HepG2 (cell line): ENCODE data around the gene LILRB4. TPM values are rescaled to one million over a fixed set of nuclear protein-coding genes. Genes with fewer than 3 reads are reported as not detected.

ENCODE experiments used
- ATAC-seq: fragments of 200-7000 bp; cut with Tn5 transposase; 3 replicates; pipeline ENCODE4 v1.9.1; 2020; ENCODE audit warnings: mild to moderate bottlenecking, moderate library complexity
- BruUV-seq: library from RNA; stranded (reverse); fragments of 400-500 nt; replicated peaks from 2 replicates; lab custom pipeline; 2021; lab: Mats Ljungman, UMichigan
- CTCF ChIA-PET: fragments of 300-600 bp; formaldehyde crosslinking; extraction: SDS; loops from one replicate; lab custom pipeline; 2021; ENCODE audit warnings: low total read pairs, inconsistent platforms, low intra/inter-chr PET ratio; lab: Yijun Ruan, JAX
- POLR2A ChIA-PET: fragments of 350-600 bp; sonication (Branson Sonifier 250); formaldehyde crosslinking; loops from one replicate; lab custom pipeline; 2020; ENCODE audit warnings: antibody characterized with exemption, inconsistent platforms; lab: Yijun Ruan, JAX
- DNase-seq: peaks from one replicate; pipeline ENCODE4 v3.0.0-alpha.2; 2015; ENCODE audit warnings: low spot score
- FAIRE-seq: peaks from 3 replicates; lab custom pipeline; 2011; peaks lifted over from hg19 to GRCh38; lab: Jason Lieb, UNC
- H2AFZ ChIP-seq: one replicate; pipeline ENCODE4 v1.6.1; 2011; ENCODE audit warnings: low read length, inconsistent platforms
- H3K27ac ChIP-seq: fragments of 300-600 bp; 3 replicates; pipeline ENCODE4 v1.8.0; 2011; ENCODE audit warnings: mixed run types, mild to moderate bottlenecking, mixed read lengths, low read length, inconsistent platforms; ENCODE audit not compliant: insufficient read depth; ENCODE audit errors: extremely low read length
- H3K27me3 ChIP-seq, 2 experiments: fragments of 200-600 bp in 1 of 2; 2 replicates in 1 of 2; 3 replicates in 1 of 2; pipeline versions ENCODE4 v1.6.0 to v1.8.0; 2011; ENCODE audit warnings: low read length in 2 of 2, mild to moderate bottlenecking in 2 of 2, moderate library complexity in 2 of 2, inconsistent platforms in 1 of 2; ENCODE audit not compliant: insufficient read depth in 2 of 2, control insufficient read depth in 1 of 2
- H3K36me3 ChIP-seq, 2 experiments: fragments of 200-600 bp in 1 of 2; replicated peaks in 1 of 2; 2 replicates in 1 of 2; 3 replicates in 1 of 2; pipeline versions ENCODE4 v1.5.1 to v1.8.0; 2011; ENCODE audit warnings: low read length in 2 of 2, inconsistent platforms in 1 of 2; ENCODE audit not compliant: insufficient read depth in 2 of 2, control insufficient read depth in 1 of 2
- H3K4me1 ChIP-seq: 2 replicates; pipeline ENCODE4 v1.5.1; 2012; ENCODE audit warnings: low read length, inconsistent platforms; ENCODE audit not compliant: insufficient read depth
- H3K4me2 ChIP-seq: 2 replicates; pipeline ENCODE4 v1.6.0; 2011; ENCODE audit warnings: low read depth, low read length, inconsistent platforms
- H3K4me3 ChIP-seq, 3 experiments: fragments of 200-600 bp in 1 of 3; sonication (generic), shearing (Covaris generic) in 1 of 3; replicated peaks in 1 of 3; 2 replicates each; pipeline ENCODE4 v1.5.1; 2011 to 2016; ENCODE audit warnings: low read length in 3 of 3, inconsistent platforms in 2 of 3, low read depth in 2 of 3, mild to moderate bottlenecking in 2 of 3, control low read depth in 1 of 3, mixed read lengths in 1 of 3; ENCODE audit not compliant: insufficient read depth in 1 of 3
- H3K79me2 ChIP-seq: one replicate; pipeline ENCODE4 v1.6.1; 2011; ENCODE audit warnings: low read length, inconsistent platforms; ENCODE audit not compliant: insufficient read depth
- H3K9ac ChIP-seq: 2 replicates; pipeline ENCODE4 v1.6.0; 2011; ENCODE audit warnings: mild to moderate bottlenecking, low read depth, low read length, inconsistent platforms; ENCODE audit not compliant: insufficient read depth
- H3K9me3 ChIP-seq: 2 replicates; pipeline ENCODE4 v1.5.1; 2012; ENCODE audit warnings: mild to moderate bottlenecking, low read length
- H4K20me1 ChIP-seq: 2 replicates; pipeline ENCODE4 v1.6.0; 2011; ENCODE audit warnings: inconsistent platforms, mild to moderate bottlenecking, low read length, moderate library complexity; ENCODE audit not compliant: insufficient read depth
- AHR ChIP-seq: IDR thresholded peaks from 2 replicates; pipeline ENCODE4 v1.6.1; 2018; ENCODE audit warnings: missing genetic modification reagents, missing compliant biosample characterization
- CEBPG ChIP-seq: IDR thresholded peaks from 2 replicates; pipeline ENCODE4 v1.6.1; 2016
- MBNL3 ChIP-seq: fragments of 250-450 bp; sonication (Bioruptor Pico); conservative IDR thresholded peaks from 2 replicates; pipeline ENCODE4 v1.8.0; 2022; ENCODE audit warnings: mild to moderate bottlenecking, inconsistent platforms
- MED1 ChIP-seq: sonication (generic); formaldehyde crosslinking; IDR thresholded peaks from 2 replicates; pipeline ENCODE4 v1.4.0; 2020; ENCODE audit warnings: missing genetic modification reagents
- MEIS2 ChIP-seq: sonication (generic); formaldehyde crosslinking; IDR thresholded peaks from 2 replicates; pipeline ENCODE4 v1.9.0; 2021; ENCODE audit warnings: mild to moderate bottlenecking, missing genetic modification reagents
- POLR2G ChIP-seq: fragments of 200-400 bp; formaldehyde crosslinking; IDR thresholded peaks from 2 replicates; pipeline ENCODE4 v1.6.1; 2018; ENCODE audit warnings: mild to moderate bottlenecking, low read depth, low read length, moderate library complexity
- SNRNP70 ChIP-seq: fragments of 200-400 bp; formaldehyde crosslinking; IDR thresholded peaks from 2 replicates; pipeline ENCODE4 v1.6.1; 2017; ENCODE audit warnings: mild to moderate bottlenecking, low read depth, low read length, moderate library complexity
- ZNF207 ChIP-seq: fragments of 450-650 bp; IDR thresholded peaks from 2 replicates; pipeline ENCODE4 v1.6.1; 2016; ENCODE audit warnings: antibody characterized with exemption, borderline replicate concordance
- ZNF354B ChIP-seq: sonication (generic); formaldehyde crosslinking; IDR thresholded peaks from 2 replicates; pipeline ENCODE4 v1.8.0; 2022; ENCODE audit warnings: mild to moderate bottlenecking, missing genetic modification reagents
- ZNF615 ChIP-seq: sonication (generic); formaldehyde crosslinking; IDR thresholded peaks from 2 replicates; pipeline ENCODE4 v1.5.0; 2020; ENCODE audit warnings: mild to moderate bottlenecking, missing genetic modification reagents, borderline replicate concordance
- ZSCAN22 ChIP-seq: sonication (generic); formaldehyde crosslinking; IDR thresholded peaks from 2 replicates; pipeline ENCODE4 v1.4.0; 2020; ENCODE audit warnings: mild to moderate bottlenecking, missing genetic modification reagents
- ZSCAN9 ChIP-seq: IDR thresholded peaks from 2 replicates; pipeline ENCODE4 v1.6.1; 2016; ENCODE audit warnings: borderline replicate concordance
- WGBS: methylation state at CpG from one replicate; pipeline ENCODE4 v1.1.6; 2017; ENCODE audit warnings: low lambda C conversion rate; 5-methylcytosine and 5-hydroxymethylcytosine counted together
- in situ Hi-C: cut with HindIII; loops from 2 replicates; pipeline ENCODE4 v1.10.0; 2017; ENCODE audit warnings: low pct_unique_long_range_greater_than_20kb; ENCODE audit not compliant: extremely low pct_ligation_motif_present
- intact Hi-C: fragments of 100-400 bp; cut with micrococcal nuclease; formaldehyde crosslinking; loops from one replicate; pipeline ENCODE4 v1.10.0; 2022; ENCODE audit not compliant: unreplicated experiment
- polyA plus RNA-seq, 8 experiments: library from polyadenylated mRNA; depleted of rRNA in 3 of 8; stranded (reverse) in 7 of 8; unstranded in 1 of 8; fragments of >200 nt; fragmentation: Illumina TruSeq in 4 of 8; extraction: Trizol in 4 of 8; gene quantifications; 2 replicates each; pipeline versions ENCODE4 v1.2.1 to v1.2.3, GENCODE V29; 2011 to 2016; ENCODE audit warnings: low read depth in 4 of 8, missing spikeins in 1 of 8, mixed read lengths in 1 of 8; ENCODE audit not compliant: insufficient read depth in 1 of 8
- total RNA-seq, 5 experiments: library from RNA; depleted of rRNA; stranded (reverse); fragments of >200 nt; fragmentation: Illumina TruSeq; extraction: Trizol; gene quantifications; 2 replicates each; pipeline ENCODE4 v1.2.3, GENCODE V29; 2016; ENCODE audit warnings: low read depth in 1 of 5
- TF ChIP-seq, protein P1 (sequence below): fragments of 450-650 bp; IDR thresholded peaks from 2 replicates; pipeline ENCODE4 v1.6.1; 2017; ENCODE audit warnings: mild to moderate bottlenecking
- TF ChIP-seq, protein P2 (sequence below): sonication (generic); formaldehyde crosslinking; IDR thresholded peaks from 2 replicates; pipeline ENCODE4 v1.5.1; 2020; ENCODE audit warnings: missing genetic modification reagents, mild to moderate bottlenecking, borderline replicate concordance
- TF ChIP-seq, protein P3 (sequence below): sonication (generic); formaldehyde crosslinking; IDR thresholded peaks from 2 replicates; pipeline ENCODE4 v1.4.0; 2020; ENCODE audit warnings: mild to moderate bottlenecking, missing genetic modification reagents

The LILRB4 gene
- total and polyA plus RNA-seq, 2 of the 13 experiments (the other 11 are each of a cell fraction or from before 2014, with no cell fraction given): not detected

DNA sequence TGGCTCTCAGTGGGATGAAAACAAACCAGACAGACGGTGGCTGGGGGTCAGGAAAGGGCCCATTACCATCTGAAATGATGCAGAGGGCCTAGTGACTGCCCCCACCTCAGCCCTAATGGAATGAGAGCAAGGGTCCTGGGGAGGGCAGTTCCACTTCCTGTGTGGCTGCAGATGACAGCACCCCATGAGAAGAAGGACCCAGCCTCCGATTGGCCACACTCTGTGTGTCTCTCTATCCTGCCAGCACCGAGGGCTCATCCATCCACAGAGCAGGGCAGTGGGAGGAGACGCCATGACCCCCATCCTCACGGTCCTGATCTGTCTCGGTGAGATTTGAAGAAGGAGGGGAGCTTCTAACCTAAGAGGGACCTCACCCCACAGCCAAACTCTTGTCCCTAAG lies 32.0 kb upstream of the LILRB4 start:
- BruUV-seq: no TSS peak
- in situ Hi-C loops: no loop called here
- 0% methylated on average over 4 of the region's 6 CpGs for WGBS
- H3K79me2 ChIP-seq: no peaks in the 10 kb centered on the region
- DNase-seq (no peak), FAIRE-seq (no peak), ATAC-seq (no peak)
- peaks cover 1 to 10% of the 10 kb centered on the region in 2 experiments; a peak in 2 of 5 replicates for H3K27me3 ChIP-seq
- POLR2A ChIA-PET: interaction anchor here (0.6 kb wide), 1 partner anchor 238 kb away, joined by 3 read pairs; no protein-coding TSS in a partner anchor
- no peak overlapping the region for H2AFZ ChIP-seq
- intact Hi-C loops: no loop called here
- H4K20me1 ChIP-seq: no peaks in the 10 kb centered on the region
- CTCF ChIA-PET: no interaction called here
- H3K9me3 ChIP-seq: no peaks in the 10 kb centered on the region
- no peaks in the 10 kb centered on the region for H3K4me1 ChIP-seq
- no peak overlapping the region for H3K4me3 ChIP-seq
- H3K4me2 ChIP-seq: no peak overlapping the region
- no peak overlapping the region for H3K27ac ChIP-seq
- TF ChIP-seq ZNF615 (CRISPR knock-in tag): no peak
- TF ChIP-seq, protein P1, sequence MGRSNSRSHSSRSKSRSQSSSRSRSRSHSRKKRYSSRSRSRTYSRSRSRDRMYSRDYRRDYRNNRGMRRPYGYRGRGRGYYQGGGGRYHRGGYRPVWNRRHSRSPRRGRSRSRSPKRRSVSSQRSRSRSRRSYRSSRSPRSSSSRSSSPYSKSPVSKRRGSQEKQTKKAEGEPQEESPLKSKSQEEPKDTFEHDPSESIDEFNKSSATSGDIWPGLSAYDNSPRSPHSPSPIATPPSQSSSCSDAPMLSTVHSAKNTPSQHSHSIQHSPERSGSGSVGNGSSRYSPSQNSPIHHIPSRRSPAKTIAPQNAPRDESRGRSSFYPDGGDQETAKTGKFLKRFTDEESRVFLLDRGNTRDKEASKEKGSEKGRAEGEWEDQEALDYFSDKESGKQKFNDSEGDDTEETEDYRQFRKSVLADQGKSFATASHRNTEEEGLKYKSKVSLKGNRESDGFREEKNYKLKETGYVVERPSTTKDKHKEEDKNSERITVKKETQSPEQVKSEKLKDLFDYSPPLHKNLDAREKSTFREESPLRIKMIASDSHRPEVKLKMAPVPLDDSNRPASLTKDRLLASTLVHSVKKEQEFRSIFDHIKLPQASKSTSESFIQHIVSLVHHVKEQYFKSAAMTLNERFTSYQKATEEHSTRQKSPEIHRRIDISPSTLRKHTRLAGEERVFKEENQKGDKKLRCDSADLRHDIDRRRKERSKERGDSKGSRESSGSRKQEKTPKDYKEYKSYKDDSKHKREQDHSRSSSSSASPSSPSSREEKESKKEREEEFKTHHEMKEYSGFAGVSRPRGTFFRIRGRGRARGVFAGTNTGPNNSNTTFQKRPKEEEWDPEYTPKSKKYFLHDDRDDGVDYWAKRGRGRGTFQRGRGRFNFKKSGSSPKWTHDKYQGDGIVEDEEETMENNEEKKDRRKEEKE: no peak
- no peak for TF ChIP-seq ZNF354B (CRISPR knock-in tag)
- TF ChIP-seq ZSCAN9: no peak
- no peak for TF ChIP-seq MBNL3 (CRISPR knock-in tag)
- TF ChIP-seq MEIS2: no peak
- no peak for TF ChIP-seq ZNF207
- no peak for TF ChIP-seq MED1 (CRISPR knock-in tag)
- TF ChIP-seq, protein P2, sequence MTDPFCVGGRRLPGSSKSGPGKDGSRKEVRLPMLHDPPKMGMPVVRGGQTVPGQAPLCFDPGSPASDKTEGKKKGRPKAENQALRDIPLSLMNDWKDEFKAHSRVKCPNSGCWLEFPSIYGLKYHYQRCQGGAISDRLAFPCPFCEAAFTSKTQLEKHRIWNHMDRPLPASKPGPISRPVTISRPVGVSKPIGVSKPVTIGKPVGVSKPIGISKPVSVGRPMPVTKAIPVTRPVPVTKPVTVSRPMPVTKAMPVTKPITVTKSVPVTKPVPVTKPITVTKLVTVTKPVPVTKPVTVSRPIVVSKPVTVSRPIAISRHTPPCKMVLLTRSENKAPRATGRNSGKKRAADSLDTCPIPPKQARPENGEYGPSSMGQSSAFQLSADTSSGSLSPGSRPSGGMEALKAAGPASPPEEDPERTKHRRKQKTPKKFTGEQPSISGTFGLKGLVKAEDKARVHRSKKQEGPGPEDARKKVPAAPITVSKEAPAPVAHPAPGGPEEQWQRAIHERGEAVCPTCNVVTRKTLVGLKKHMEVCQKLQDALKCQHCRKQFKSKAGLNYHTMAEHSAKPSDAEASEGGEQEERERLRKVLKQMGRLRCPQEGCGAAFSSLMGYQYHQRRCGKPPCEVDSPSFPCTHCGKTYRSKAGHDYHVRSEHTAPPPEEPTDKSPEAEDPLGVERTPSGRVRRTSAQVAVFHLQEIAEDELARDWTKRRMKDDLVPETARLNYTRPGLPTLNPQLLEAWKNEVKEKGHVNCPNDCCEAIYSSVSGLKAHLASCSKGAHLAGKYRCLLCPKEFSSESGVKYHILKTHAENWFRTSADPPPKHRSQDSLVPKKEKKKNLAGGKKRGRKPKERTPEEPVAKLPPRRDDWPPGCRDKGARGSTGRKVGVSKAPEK (CRISPR knock-in tag): no peak
- TF ChIP-seq POLR2G: no peak
- TF ChIP-seq ZSCAN22 (CRISPR knock-in tag): no peak
- TF ChIP-seq, protein P3, sequence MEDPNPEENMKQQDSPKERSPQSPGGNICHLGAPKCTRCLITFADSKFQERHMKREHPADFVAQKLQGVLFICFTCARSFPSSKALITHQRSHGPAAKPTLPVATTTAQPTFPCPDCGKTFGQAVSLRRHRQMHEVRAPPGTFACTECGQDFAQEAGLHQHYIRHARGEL: no peak
- no peak for TF ChIP-seq SNRNP70
- no peak for TF ChIP-seq CEBPG (CRISPR knock-in tag)
- no peak for TF ChIP-seq AHR (CRISPR knock-in tag)
- no peak overlapping the region for H3K9ac ChIP-seq
- H3K36me3 ChIP-seq: no peaks in the 10 kb centered on the region
